ENCODE results near the gene ELMO1.

The ELMO1 gene

DNA sequence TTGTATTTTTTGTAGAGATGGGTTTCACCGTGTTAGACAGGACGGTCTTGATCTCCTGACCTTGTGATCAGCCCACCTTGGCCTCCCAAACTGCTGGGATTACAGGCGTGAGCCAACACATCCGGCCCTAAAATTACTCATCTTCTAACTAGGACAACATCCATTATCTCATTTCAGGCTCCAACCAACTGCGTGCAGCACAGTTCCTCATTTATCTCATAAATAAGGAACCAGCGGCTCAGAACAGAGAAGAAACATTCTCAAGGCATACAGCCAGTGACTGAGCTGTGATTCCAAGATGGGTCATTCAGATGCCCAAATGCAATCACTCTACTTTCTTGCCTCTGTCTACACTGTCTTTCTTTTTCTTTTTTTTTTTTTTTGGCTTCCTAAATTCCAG lies 356.1 kb downstream of the ELMO1 start:
- Histone ChIP-seq H3K4me3 (no peak overlapping the region), H3K27ac (no peak overlapping the region)
- DNase-seq (ENCODE audit: low spot score), result no peak
- TF ChIP-seq, protein P1, sequence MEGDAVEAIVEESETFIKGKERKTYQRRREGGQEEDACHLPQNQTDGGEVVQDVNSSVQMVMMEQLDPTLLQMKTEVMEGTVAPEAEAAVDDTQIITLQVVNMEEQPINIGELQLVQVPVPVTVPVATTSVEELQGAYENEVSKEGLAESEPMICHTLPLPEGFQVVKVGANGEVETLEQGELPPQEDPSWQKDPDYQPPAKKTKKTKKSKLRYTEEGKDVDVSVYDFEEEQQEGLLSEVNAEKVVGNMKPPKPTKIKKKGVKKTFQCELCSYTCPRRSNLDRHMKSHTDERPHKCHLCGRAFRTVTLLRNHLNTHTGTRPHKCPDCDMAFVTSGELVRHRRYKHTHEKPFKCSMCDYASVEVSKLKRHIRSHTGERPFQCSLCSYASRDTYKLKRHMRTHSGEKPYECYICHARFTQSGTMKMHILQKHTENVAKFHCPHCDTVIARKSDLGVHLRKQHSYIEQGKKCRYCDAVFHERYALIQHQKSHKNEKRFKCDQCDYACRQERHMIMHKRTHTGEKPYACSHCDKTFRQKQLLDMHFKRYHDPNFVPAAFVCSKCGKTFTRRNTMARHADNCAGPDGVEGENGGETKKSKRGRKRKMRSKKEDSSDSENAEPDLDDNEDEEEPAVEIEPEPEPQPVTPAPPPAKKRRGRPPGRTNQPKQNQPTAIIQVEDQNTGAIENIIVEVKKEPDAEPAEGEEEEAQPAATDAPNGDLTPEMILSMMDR (IDR thresholded peaks at IDR 0.05), result no peak

DNA sequence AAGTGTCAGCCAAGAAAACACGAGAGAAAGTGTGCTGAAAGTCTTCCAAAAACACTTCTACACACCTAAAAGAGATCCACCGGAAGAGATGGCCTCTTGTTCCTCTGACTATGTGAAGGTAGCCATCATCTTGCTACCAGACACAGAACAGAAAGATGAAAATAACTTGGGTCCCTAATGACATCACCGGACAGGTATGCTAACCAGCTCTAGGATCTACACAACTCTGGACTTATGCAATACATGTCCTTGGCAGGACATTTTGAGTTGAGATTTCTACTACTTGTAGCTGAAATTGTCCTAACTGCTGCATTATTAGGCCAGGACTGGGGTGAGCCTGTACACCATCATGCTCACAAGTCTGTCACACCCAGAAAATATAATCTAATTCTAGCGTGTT lies 358.7 kb downstream of the ELMO1 start:
- DNase-seq (ENCODE audit: low spot score), result no peak
- Histone ChIP-seq H3K27ac (peak overlapping the region in 1 of 2 donors; percentile 49), H3K4me3 (no peak overlapping the region)

GRCh38 chr7:37085600-37085999 lies 363.1 kb downstream of the ELMO1 start:
- DNase-seq (ENCODE audit: low spot score), result no peak
- TF ChIP-seq, protein P1 (IDR thresholded peaks at IDR 0.05), result no peak
- no peak overlapping the region for H3K4me3 ChIP-seq
- no peak overlapping the region for H3K27ac ChIP-seq

More for the DNA sequence above, 358.7 kb downstream of the ELMO1 start:
- TF ChIP-seq, protein P1 (IDR thresholded peaks at IDR 0.05), result no peak

GRCh38 chr7:37084303-37084702 lies 364.4 kb downstream of the ELMO1 start:
- no peak for DNase-seq (ENCODE audit: low spot score)
- Histone ChIP-seq H3K27ac (peak overlapping the region; percentile 12 to 68), H3K4me3 (no peak overlapping the region)
- TF ChIP-seq, protein P1 (IDR thresholded peaks at IDR 0.05), result no peak

DNA sequence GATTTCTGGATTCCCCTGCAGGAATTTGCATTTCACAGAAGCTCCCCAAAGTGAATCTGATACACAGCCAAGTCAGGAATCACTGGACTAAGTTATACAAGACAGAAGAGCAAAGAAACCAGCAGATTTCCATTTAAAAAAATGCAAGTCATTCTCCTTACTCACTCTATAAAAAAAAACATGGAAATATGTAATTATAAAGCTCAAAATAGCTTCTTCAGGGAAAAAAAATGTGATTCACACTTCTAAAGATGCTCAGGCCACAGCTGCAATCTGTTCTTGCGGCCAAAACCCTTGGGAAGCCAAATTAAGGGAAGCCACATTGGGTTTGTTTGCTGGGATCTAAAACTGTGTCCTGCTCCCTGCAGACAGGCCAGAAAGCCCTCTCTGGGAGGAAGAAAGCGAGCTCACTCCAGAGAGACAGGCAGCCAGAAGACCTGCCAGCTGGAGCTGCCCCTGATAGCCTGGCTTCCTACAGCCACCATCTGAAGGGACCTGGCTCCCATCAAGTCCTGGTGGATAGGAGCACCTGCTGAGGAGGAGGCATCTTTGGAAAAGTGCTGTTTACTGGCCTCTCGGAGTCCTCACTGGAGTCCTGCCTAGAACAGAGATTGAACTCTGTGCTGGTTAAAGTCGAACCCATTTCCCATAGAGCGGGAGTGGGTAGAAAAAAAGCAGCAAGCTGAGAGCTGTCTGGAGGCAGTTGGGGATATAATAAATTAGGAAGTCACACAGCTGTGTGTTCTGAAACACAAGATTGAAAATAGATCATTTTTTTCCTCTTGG lies 365.2 kb downstream of the ELMO1 start:
- H3K27ac ChIP-seq, result peak overlapping the region; percentile 12 to 70
- no peak for DNase-seq (ENCODE audit: low spot score)
- TF ChIP-seq, protein P1 (IDR thresholded peaks at IDR 0.05), result no peak
- no peak overlapping the region for H3K4me3 ChIP-seq

DNA sequence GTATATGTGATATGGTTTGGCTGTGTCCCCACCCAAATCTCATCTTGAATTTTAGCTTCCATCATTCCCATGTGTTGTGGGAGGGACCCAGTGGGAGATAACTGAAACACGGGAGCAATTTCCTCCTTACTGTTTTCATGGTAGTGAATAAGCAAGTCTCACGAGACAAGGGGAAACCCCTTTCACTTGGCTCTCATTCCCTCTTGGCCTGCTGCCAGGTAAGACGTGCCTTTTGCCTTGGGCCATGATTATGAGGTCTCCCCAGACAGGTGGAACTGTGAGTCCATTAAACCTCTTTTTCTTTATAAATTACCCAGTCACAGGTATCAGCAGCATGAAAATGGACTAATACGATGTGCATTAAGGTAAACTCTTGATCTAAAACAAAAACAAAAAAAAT lies 367.2 kb downstream of the ELMO1 start:
- Histone ChIP-seq H3K4me3 (no peak overlapping the region), H3K27ac (no peak overlapping the region)
- no peak for DNase-seq (ENCODE audit: low spot score)
- TF ChIP-seq, protein P1 (IDR thresholded peaks at IDR 0.05), result no peak

GRCh38 chr7:37079420-37079819 lies 369.2 kb downstream of the ELMO1 start:
- no peak for DNase-seq (ENCODE audit: low spot score)
- TF ChIP-seq, protein P1 (IDR thresholded peaks at IDR 0.05), result no peak
- Histone ChIP-seq H3K4me3 (no peak overlapping the region), H3K27ac (no peak overlapping the region)
